ENCODE measurements around the gene TRIO. TPM values are rescaled to one million over a fixed set of nuclear protein-coding genes. Genes with fewer than 3 reads are reported as not detected.

Gene TRIO
- total RNA-seq, 1 experiment from 2014 or later = 88.8 TPM

- TF ChIP-seq AFF4 (CRISPR knock-in tag; IDR thresholded peaks at IDR 0.05; ENCODE audit: borderline replicate concordance) (no peak), ELF4 (CRISPR knock-in tag; IDR thresholded peaks at IDR 0.05; ENCODE audit: low read depth) (no peak), SMAD3 (CRISPR knock-in tag; IDR thresholded peaks at IDR 0.05; ENCODE audit: borderline replicate concordance) (no peak)
Observed at GRCh38 chr5:14469551-14470377, 326.6 kb downstream of the TRIO start (continued).

- H3K9me3 Mint-ChIP-seq = no peaks in the 10 kb centered on the region
- H3K4me3 Mint-ChIP-seq = no peak overlapping the region
- no peaks in the 10 kb centered on the region for H3K27me3 Mint-ChIP-seq (ENCODE audit: low read depth)
- ATAC-seq = no peak
- TF ChIP-seq ZNF423 (CRISPR knock-in tag; IDR thresholded peaks at IDR 0.05) (no peak), ZNF138 (CRISPR knock-in tag; conservative IDR thresholded peaks at IDR 0.05) (no peak)
- ChIA-PET CTCF (interaction anchor here (1.5 kb wide), 1 partner anchor 34 kb away, joined by 6 read pairs; no protein-coding TSS in a partner anchor), POLR2A (no interaction called here)
- H3K27ac Mint-ChIP-seq = no peak overlapping the region; the same call in 1 of the 2 replicates
- H3K36me3 Mint-ChIP-seq = peaks cover 27% of the 10 kb centered on the region
- no peak for DNase-seq (ENCODE audit: low spot score)
- H3K4me1 Mint-ChIP-seq = no peaks in the 10 kb centered on the region
Observed at GRCh38 chr5:14471507-14471906, 328.4 kb downstream of the TRIO start.

- ChIA-PET POLR2A (no interaction called here), CTCF (no interaction called here)
- Mint-ChIP-seq H3K27ac (no peak overlapping the region), H3K9me3 (no peaks in the 10 kb centered on the region), H3K36me3 (peaks cover 34% of the 10 kb centered on the region), H3K27me3 (ENCODE audit: low read depth) (no peaks in the 10 kb centered on the region), H3K4me1 (no peaks in the 10 kb centered on the region), H3K4me3 (no peak overlapping the region)
- ATAC-seq (no peak), DNase-seq (ENCODE audit: low spot score) (no peak)
- TF ChIP-seq MLX (CRISPR knock-in tag; IDR thresholded peaks at IDR 0.05) (no peak), MYBL2 (CRISPR knock-in tag; IDR thresholded peaks at IDR 0.05) (no peak), ATF6 (CRISPR knock-in tag; IDR thresholded peaks at IDR 0.05) (no peak)
Observed at GRCh38 chr5:14472986-14473567, 329.9 kb downstream of the TRIO start.

- Mint-ChIP-seq H3K27me3 (ENCODE audit: low read depth) (no peaks in the 10 kb centered on the region), H3K4me3 (no peak overlapping the region), H3K36me3 (peaks cover 47% of the 10 kb centered on the region), H3K4me1 (no peaks in the 10 kb centered on the region), H3K27ac (no peak overlapping the region), H3K9me3 (no peaks in the 10 kb centered on the region)
- ChIA-PET CTCF (interaction anchor here (1.3 kb wide), 2 partner anchors 123 to 174 kb away, joined by 4 to 5 read pairs; no protein-coding TSS in a partner anchor), POLR2A (no interaction called here)
- DNase-seq (ENCODE audit: low spot score) = no peak
- no peak for ATAC-seq
- TF ChIP-seq NR3C1 (CRISPR knock-in tag; conservative IDR thresholded peaks at IDR 0.05; ENCODE audit: low read depth) = no peak
- TF ChIP-seq ZNF532 (CRISPR knock-in tag; IDR thresholded peaks at IDR 0.05; ENCODE audit: borderline replicate concordance) = no peak
- no peak for TF ChIP-seq HMGA2 (CRISPR knock-in tag; IDR thresholded peaks at IDR 0.05)
- TF ChIP-seq ZNF512 (CRISPR knock-in tag; IDR thresholded peaks at IDR 0.05; ENCODE audit: borderline replicate concordance) = no peak
- TF ChIP-seq E2F5 (CRISPR knock-in tag; IDR thresholded peaks at IDR 0.05) = no peak
- TF ChIP-seq NFATC4 (CRISPR knock-in tag; IDR thresholded peaks at IDR 0.05) = no peak
- no peak for TF ChIP-seq JUN (CRISPR knock-in tag; IDR thresholded peaks at IDR 0.05)
Observed at GRCh38 chr5:14475045-14475444, 331.9 kb downstream of the TRIO start.
